Spleen (tissue), 7 donors: ENCODE measurements around the gene RTTN.

Experiments used
- POLR2A ChIP-seq, 3 donors: fragments of 450-650 bp; IDR thresholded peaks; one replicate each; pipeline ENCODE4 v1.5.1; 2017; ENCODE audit warnings: antibody characterized with exemption in 3 of 3, mild to moderate bottlenecking in 1 of 3
- POLR2AphosphoS5 ChIP-seq, 3 donors: sonication (generic); formaldehyde crosslinking; IDR thresholded peaks; one replicate each; pipeline ENCODE4 v1.5.1; 2017; ENCODE audit warnings: antibody characterized with exemption in 3 of 3
- TF ChIP-seq, protein P1 (sequence below), 11 experiments: fragments of 200-600 bp in 7 of 11; fragments of 450-650 bp in 4 of 11; sonication (generic) in 4 of 11; IDR thresholded peaks in 8 of 11; conservative IDR thresholded peaks in 3 of 11; 1 replicate in 7 of 11; 2 replicates in 4 of 11; pipeline versions ENCODE4 v1.4.0 to v1.8.0; 2016 to 2021; ENCODE audit warnings: antibody characterized with exemption in 11 of 11, inconsistent platforms in 4 of 11, mild to moderate bottlenecking in 1 of 11
- donor health status: DM: no; HTN: no; CAD: no; lungs with moderate emphysema.
- donor health status: DM: no; HTN: no; CAD: no.
- donor health status: DM: no; HTN: no; CAD: no.

DNA sequence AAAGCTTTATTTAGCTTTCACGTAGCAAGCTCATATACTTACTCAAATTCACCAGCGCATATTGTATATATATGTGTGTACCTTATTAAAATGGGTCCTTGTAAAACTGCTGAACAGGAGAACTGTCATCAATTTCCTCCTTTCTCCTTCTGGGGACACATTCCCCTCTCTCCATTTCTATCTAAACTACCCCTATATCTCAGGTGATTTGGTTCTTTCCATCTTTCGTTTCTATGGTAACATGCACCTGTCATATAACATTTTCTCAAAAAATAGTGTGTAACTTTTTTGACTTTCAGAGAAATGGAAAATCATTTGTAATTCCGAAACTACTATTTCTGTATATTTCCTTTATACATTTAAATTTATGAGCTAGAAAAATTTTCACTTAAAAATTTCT is 174.3 kb downstream of the RTTN start:
- TF ChIP-seq, protein P1, sequence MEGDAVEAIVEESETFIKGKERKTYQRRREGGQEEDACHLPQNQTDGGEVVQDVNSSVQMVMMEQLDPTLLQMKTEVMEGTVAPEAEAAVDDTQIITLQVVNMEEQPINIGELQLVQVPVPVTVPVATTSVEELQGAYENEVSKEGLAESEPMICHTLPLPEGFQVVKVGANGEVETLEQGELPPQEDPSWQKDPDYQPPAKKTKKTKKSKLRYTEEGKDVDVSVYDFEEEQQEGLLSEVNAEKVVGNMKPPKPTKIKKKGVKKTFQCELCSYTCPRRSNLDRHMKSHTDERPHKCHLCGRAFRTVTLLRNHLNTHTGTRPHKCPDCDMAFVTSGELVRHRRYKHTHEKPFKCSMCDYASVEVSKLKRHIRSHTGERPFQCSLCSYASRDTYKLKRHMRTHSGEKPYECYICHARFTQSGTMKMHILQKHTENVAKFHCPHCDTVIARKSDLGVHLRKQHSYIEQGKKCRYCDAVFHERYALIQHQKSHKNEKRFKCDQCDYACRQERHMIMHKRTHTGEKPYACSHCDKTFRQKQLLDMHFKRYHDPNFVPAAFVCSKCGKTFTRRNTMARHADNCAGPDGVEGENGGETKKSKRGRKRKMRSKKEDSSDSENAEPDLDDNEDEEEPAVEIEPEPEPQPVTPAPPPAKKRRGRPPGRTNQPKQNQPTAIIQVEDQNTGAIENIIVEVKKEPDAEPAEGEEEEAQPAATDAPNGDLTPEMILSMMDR (IDR thresholded peaks at IDR 0.05 in 8 of 11, conservative IDR thresholded peaks at IDR 0.05 in 3 of 11), result no peak
- TF ChIP-seq POLR2A (IDR thresholded peaks at IDR 0.05), result no peak
- no peak for TF ChIP-seq POLR2AphosphoS5 (IDR thresholded peaks at IDR 0.05)
